Germinal center (tissue), 1 donor: ENCODE data around the gene SNAP29.
"Not testable (repeated sequence)": the region's sequence is repeated elsewhere in the genome, so short reads cannot be mapped to it uniquely, and the experiment has no call there.

Source experiments
- DNase-seq: peaks from one replicate; pipeline ENCODE4 v3.0.0; 2012; ENCODE audit warnings: mixed read lengths, low spot score

The SNAP29 gene

DNA sequence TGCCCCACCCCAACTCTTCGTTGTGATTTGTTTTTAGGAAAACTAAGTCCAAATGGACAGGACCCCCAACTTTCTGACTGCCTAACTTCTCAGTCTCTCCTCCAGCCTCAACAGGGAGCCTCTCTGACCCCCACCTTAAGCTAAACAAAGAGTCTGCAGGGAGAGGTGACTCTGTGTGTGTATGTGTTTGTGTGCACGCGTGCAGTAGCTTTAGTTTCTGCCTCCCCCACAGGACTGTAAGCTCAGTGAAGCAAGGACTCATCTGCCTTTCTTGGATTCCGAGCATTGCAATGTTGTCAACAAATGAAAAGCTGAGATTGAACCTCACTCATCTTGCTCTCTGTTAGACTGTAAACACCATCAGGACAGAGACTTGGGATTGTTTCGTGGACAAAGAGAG is 7.9 kb downstream of the SNAP29 start:
- no peak for DNase-seq

DNA sequence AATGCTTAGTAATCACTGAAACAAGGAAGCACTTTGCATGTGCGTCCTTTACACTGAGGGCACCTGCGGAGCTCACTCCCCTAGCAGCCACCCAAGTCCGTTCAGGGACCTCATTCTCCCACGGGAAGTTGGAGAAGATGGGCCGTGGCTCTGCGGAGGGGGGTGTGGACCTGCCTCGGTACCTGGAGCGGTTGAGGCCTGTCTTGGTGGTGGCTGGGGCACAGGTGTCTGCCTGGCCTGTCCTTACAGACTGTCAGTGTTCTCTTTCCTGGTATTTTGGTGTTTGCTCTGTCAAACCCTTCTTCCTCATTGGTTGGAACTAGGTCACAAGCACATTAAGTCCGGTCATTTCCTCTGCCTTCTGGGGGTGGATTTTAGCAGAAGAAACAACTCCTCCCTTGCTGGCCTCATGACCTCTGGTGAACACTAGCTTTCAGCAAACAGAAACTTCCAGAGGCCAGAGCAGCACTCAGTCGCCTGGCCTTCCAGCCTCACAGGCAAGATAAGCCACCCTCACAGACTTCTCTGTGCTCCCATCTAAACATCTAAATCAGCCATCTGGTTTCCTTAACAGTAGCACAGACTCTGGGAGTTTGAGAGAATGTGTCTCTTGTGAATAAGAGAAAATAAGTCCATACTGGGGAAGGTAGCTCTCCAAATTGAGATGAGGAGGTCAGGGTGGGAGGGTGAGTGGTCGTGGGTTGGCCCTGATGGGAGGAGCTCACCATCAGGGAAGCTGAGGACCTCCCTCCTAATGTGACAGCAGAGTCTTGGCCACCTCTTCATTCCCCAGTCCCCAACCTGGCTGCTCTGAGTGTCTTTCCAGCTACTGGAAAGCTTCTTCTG is 8.6 kb downstream of the SNAP29 start:
- no peak for DNase-seq

DNA sequence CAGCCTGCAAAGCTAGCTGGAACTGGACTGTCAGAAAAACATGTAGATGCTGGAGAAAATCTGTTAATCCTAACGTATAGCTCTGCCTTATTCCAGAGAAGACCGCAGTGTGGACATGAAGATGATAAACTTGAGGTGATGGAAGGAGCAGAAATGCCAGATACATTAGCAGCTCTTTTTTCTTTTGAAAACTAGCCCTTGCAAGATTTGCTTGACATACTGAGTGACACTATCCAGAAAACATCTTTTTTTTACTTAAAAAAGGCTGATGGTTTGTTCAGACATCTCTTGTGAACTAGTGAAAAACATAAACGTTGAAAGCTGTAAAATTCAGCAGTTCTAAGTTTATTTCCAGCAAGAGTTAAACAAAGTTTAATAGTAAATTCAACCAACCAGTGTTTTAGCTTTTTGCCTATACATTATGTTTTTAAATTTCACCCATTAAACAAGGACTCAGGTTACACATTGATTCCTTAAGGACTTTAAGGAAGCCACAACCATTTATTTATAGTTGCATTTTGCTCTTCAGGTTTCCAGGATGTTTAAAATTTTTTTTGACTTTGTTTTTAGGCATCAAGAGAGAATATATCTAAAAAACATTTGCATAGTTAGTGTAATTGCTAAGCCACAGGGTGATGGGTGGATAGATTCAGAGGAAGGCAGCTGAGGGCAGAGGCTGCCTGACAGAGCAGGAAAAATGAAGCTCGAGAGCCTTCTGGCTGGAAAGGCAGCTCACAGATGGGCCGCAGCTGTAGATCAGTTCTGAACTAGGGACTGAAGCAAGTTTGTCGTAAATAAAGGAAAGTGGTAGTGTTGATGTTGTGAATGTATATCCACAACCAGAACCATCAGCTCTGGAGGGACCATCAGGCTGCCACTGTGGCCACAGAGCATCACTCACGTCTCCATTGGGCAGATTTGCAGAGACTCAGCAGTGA is 9.5 kb downstream of the SNAP29 start:
- no peak for DNase-seq

- DNase-seq = no peak
Observed at GRCh38 chr22:20869234-20869633, 10.4 kb downstream of the SNAP29 start.

DNA sequence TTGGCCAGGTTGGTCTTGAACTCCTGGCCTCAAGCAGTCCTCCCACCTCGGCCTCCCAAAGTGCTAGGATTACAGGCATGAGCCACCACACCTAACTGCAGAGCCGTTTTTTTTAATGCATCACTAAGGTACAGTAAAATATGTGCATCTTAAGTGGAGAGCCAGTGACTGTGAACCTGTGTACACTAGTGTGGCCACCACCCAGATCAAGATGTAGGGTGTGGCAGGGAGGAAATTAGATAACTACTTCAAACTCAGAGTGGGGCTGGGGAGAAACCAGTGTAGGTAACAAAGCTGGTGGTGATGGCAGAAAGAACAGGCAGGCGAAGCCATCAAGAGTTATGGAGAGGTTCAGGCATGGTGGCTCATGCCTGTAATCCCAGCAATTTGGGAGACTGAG is 14.4 kb downstream of the SNAP29 start:
- no peak for DNase-seq

DNA sequence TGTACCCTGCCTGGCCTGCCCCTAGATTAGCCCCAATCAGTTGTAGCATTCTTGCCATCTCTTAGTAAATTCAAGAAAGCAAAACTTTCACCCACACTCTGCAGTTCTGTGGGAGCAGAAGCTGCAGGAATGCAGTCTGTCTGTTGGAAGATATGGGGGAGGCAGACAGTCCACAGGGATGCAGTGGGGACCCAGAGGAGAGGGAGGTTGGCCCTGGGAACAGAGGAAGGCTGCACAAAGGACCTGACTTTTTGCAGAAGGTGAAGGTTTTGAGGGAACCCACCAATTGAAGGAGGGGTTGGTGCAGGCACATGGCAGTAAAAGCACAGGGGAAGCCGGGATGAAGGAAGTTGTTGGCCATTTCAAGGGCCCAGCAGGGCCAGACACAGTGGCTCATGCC is 16.5 kb downstream of the SNAP29 start:
- no peak for DNase-seq

GRCh38 chr22:20877715-20878114 is 18.9 kb downstream of the SNAP29 start:
- no peak for DNase-seq

DNA sequence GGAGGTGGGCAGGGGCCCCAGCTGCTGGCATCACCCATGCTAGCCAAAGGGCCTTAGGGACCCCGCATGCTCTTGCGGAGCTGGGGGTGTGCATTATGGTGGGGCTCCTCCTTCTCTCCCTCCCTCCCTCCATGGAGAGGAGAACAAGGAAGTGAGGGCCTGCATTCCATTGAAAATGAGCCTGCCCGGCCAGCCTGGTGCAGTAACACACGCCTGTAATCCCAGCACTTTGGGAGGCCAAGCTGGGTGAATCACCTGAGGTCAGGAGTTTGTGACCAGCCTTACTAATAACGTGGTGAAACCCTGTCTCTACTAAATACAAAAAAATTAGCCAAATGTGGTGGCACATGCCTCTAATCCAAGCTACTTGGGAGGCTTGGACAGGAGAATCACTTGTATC is 22.4 kb downstream of the SNAP29 start:
- no peak for DNase-seq

DNA sequence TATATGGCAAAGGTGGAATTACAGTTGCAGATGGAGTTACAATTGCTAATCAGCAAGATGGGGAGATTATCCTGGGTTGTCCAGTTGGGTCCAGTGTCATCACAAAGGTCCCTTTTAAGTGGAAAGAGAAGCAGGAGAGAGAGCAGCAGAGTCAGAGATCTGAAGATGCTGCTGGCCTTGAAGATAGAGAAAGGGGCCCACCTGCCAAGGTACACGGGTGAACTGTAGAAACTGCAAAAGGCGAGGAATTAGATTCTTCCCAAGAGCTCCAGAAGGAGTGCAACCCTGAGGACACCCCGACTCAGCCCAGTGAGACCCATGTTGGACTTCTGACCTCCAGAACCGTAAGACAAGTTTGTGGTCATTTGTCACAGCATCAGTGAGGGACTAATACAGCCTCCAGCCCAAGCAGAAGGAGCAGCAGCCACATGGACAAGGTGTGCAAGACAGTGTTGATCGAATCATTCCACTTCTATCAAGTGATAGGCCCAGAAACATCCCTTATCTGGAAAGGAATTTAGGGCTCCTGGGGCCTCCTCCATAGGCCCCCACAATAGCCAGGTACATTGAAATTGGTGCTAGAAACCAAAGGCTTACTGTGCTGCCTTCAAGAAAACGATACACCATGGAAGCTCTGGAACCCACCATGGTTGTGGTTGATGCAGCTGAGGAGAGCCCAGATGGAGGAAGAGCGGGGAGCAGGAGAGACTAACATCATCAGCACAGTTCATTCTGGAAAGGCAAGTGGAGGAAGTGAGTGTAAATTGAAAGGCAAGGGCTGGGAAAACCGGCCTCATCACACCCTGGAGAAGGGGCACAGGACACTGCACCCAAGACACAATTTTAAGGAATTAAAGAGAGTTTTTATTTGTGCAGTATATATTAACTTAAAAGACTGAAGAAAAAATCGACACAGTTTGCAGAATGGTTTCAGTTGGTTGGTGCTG is 23.3 kb downstream of the SNAP29 start:
- DNase-seq = no peak

DNA sequence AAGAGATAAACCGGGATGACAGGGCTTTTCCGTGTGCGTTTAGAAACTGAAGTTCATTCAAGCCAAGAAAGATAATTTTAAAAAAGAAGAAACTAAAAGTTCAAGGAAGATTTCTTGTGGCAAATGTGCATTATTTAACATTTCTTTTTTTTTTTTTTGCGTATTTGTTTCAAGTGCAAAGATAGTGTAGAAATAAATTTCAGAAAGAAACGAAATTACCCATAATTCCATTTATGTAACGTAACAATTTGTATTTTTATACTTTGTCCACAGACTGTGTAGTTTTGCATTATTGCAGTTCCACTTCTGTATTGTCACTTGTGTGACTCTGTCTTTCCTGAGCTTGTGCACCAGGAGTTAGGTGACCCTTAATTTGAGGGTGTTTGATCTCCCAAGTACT is 24.0 kb downstream of the SNAP29 start:
- no peak for DNase-seq

DNA sequence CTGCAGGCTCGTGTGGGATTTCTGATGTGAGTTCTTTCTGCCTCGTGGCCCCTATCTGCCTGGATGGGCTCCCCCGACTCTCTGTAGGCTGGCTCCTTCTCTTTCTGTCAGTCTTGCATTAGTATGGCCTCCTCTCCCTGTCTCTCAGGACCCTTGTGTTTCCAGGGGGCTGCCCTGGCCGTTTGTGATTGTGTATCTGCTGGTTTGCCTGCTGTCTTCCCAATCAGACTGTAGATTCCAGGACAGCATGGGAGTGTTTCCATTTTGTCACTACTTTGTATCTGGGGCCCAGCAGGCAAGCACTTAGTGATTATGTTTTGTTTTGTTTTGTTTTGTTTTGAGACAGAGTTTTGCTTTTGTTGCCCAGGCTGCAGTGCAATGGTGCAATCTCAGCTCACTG is 25.6 kb downstream of the SNAP29 start:
- no peak for DNase-seq

GRCh38 chr22:20885017-20885556 is 26.3 kb downstream of the SNAP29 start:
- no peak for DNase-seq

DNA sequence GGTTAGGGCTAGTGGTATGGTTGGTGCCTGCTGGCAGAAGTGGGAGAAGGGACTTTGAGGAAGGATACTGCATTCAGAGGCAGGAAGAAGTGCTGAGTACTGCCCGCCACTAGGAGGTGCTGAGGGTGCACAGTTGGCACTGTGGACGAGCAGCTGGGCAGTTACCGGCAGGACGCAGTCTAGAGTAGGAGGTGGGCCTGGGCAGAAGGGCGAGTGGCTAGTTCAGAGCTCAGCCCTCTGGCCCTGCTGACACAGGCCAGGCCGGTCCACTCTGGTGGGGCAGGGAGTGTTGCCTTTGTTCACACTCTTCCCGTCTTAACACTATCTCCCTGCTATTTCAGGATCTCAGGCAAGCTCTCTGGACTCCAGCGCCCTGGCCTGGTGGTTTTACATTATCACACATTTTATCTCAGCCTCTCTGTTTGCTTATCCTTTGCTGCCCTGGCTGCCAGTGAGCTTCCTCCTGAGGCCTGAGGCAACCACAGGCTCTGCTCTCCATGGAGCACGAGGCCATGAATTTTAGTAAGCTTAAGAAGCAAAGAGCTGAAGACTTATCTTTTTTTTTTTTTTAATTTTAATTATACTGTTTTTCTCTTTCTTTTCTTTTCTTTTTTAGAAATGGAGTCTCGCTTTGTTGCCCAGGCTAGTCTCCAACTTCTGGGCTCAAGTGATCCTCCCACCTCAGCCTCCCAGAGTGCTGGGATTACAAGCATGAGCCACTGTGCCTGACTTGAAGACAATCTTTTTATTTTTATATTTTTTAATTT is 26.9 kb downstream of the SNAP29 start:
- DNase-seq = peak; percentile 62

- DNase-seq = no peak
Observed at GRCh38 chr22:20887375-20887774, 28.6 kb downstream of the SNAP29 start.

GRCh38 chr22:20889025-20889704 is 30.4 kb downstream of the SNAP29 start:
- DNase-seq = no peak

DNA sequence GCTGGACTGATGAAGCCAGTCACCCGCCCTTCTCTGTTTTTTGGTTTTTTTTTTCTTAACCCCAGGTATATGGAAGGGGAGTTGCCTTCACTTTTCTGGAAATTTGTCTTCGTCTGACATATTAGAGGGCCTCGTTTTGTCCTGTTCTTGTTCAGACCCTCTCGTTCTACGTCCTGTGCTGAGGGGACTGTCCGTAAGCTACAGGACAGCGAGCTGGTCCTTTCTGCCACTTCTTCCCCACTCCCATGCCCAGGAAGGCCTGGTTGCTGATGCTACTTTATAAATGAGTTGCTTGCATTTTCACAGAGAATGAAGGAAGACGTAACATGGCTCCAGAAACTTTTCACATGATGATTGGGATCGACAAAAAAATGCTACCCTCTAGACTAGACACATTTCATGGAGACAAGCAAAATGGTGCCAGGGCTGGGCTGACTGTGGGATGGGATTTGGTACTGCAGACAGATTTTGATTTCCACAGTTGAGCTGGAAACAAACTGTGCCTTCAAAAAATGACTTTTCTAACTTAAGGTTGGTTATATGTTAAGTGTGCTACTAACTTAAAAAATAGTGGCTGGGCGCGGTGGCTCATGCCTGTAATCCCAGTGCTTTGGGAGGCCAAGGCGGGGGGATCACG is 31.2 kb downstream of the SNAP29 start:
- no peak for DNase-seq

GRCh38 chr22:20890975-20891374 is 32.2 kb downstream of the SNAP29 start:
- DNase-seq = no peak

DNA sequence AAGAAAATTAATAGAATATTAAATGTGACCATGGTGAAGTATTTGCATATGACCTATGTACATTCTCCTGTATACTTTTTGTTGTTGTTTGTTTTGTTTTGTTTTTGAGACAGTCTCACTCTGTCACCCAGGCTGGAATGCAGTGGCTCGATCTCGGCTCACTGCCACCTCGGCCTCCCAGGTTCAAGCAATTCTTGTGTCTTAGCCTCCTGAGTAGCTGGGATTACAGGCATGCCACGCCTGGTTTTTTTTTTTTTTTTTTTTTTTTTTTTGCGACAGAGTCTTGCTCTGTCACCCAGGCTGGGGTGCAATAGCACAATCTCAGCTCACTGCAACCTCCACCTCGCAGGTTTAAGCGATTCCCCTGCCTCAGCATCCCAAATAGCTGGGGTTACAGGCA is 38.9 kb downstream of the SNAP29 start:
- DNase-seq = not testable (repeated sequence)

DNA sequence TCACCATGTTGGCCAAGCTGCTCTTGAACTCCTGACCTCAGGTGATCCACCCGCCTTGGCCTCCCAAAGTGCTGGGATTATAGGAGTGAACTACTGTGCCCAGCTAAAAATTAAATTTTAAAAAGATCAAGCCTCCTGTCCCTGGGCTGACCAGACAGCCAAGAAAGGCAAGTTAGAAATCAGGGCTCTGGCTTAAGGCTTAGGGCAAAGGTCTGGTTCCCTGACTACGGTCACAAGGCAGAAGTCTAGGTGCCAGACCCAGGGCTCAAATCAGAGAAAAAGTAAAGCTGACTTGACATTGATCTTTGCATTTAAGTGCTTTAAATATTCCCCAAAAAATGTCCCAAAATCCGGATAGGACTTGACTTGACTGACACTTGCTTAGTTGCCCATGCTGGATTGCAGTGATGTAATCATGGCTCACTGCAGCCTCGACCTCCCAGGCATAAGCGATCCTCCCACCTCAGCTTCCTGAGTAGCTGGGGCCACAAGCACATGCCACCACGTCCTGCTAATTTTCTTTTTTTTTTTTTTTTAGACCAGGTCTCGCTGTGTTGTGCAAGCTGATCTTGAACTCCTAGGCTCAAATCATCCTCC is 41.1 kb downstream of the SNAP29 start:
- no peak for DNase-seq
